H1 (cell line): ENCODE measurements around the gene RNF13. TPM values are rescaled to one million over a fixed set of nuclear protein-coding genes. Genes with fewer than 3 reads are reported as not detected.

Source experiments
- CTCF ChIA-PET: fragments of 300-600 bp; sonication (Branson Sonifier 250); formaldehyde crosslinking; loops from one replicate; lab custom pipeline; 2021; ENCODE audit not compliant: partially characterized antibody; lab: Charles Lee
- POLR2A ChIA-PET: fragments of 300-600 bp; sonication (Branson Sonifier 250); formaldehyde crosslinking; loops from one replicate; lab custom pipeline; 2021; ENCODE audit warnings: inconsistent platforms; ENCODE audit not compliant: partially characterized antibody; lab: Charles Lee
- DNase-seq, 2 experiments: peaks; one replicate each; pipeline versions ENCODE4 v3.0.0 to v3.0.0-alpha.2; 2010 to 2022; ENCODE audit warnings: low spot score in 2 of 2, low read depth in 1 of 2, mixed read lengths in 1 of 2
- FAIRE-seq: peaks from 2 replicates; lab custom pipeline; 2011; peaks lifted over from hg19 to GRCh38; lab: Jason Lieb, UNC
- H2AFZ ChIP-seq: 2 replicates; pipeline ENCODE4 v1.8.1; 2012; ENCODE audit warnings: low read length, inconsistent platforms
- H2AK5ac ChIP-seq: 2 replicates; pipeline ENCODE4 v1.6.1; 2013; ENCODE audit warnings: low read depth, low read length
- H2BK120ac ChIP-seq: replicated peaks from 2 replicates; pipeline ENCODE3; 2013; ENCODE audit warnings: low read depth, low read length, inconsistent platforms
- H2BK12ac ChIP-seq: 2 replicates; pipeline ENCODE4 v1.6.1; 2013; ENCODE audit warnings: low read depth, low read length
- H2BK15ac ChIP-seq: 2 replicates; pipeline ENCODE4 v1.6.1; 2013; ENCODE audit warnings: low read length
- H2BK20ac ChIP-seq: 2 replicates; pipeline ENCODE4 v1.6.1; 2013; ENCODE audit warnings: low read length
- H2BK5ac ChIP-seq: 2 replicates; pipeline ENCODE4 v1.6.1; 2013; ENCODE audit warnings: low read depth, low read length
- H3K14ac ChIP-seq: 2 replicates; pipeline ENCODE4 v1.6.1; 2013; ENCODE audit warnings: inconsistent platforms; ENCODE audit not compliant: insufficient read length
- H3K18ac ChIP-seq: 2 replicates; pipeline ENCODE4 v1.6.1; 2013; ENCODE audit warnings: low read length; ENCODE audit errors: extremely low read depth
- H3K23ac ChIP-seq: 2 replicates; pipeline ENCODE4 v1.6.1; 2013; ENCODE audit warnings: inconsistent platforms; ENCODE audit not compliant: insufficient read length
- H3K23me2 ChIP-seq: 2 replicates; pipeline ENCODE4 v1.6.1; 2013; ENCODE audit warnings: low read depth, low read length
- H3K27ac ChIP-seq: 2 replicates; pipeline ENCODE4 v1.6.1; 2011; ENCODE audit warnings: low read depth, low read length, inconsistent platforms
- H3K27me3 ChIP-seq, 4 experiments: replicated peaks in 1 of 4; 1 replicate in 1 of 4; 2 replicates in 3 of 4; pipeline versions ENCODE4 v1.6.1 to v1.8.1; 2011 to 2013; ENCODE audit warnings: low read length in 3 of 4, mild to moderate bottlenecking in 3 of 4, inconsistent platforms in 2 of 4, mixed read lengths in 2 of 4, moderate library complexity in 1 of 4; ENCODE audit not compliant: control insufficient read depth in 3 of 4, insufficient read depth in 3 of 4; ENCODE audit errors: extremely low read depth in 1 of 4
- H3K36me3 ChIP-seq, 4 experiments: 2 replicates each; pipeline versions ENCODE4 v1.6.1 to v1.8.1; 2011 to 2013; ENCODE audit warnings: mild to moderate bottlenecking in 4 of 4, low read length in 3 of 4, moderate library complexity in 2 of 4, control low read depth in 1 of 4, inconsistent platforms in 1 of 4; ENCODE audit not compliant: insufficient read depth in 4 of 4, control insufficient read depth in 2 of 4
- H3K4ac ChIP-seq: replicated peaks from 2 replicates; pipeline ENCODE3; 2013; ENCODE audit warnings: low read length, low read depth, mixed read lengths, inconsistent platforms; ENCODE audit not compliant: insufficient read length
- H3K4me1 ChIP-seq, 4 experiments: replicated peaks in 1 of 4; 1 replicate in 1 of 4; 2 replicates in 3 of 4; pipeline versions ENCODE4 v1.6.1 to v1.8.1; 2011 to 2013; ENCODE audit warnings: low read length in 3 of 4, inconsistent platforms in 2 of 4, mixed read lengths in 1 of 4; ENCODE audit not compliant: insufficient read depth in 4 of 4, control insufficient read depth in 3 of 4
- H3K4me2 ChIP-seq, 2 experiments: 2 replicates each; pipeline versions ENCODE4 v1.6.1 to v1.8.1; 2011 to 2013; ENCODE audit warnings: low read depth in 2 of 2, low read length in 2 of 2, control low read depth in 1 of 2, inconsistent platforms in 1 of 2, mild to moderate bottlenecking in 1 of 2; ENCODE audit not compliant: insufficient read depth in 1 of 2
- H3K4me3 ChIP-seq, 4 experiments: fragments of 200-600, 300-600 bp in 1 of 4; sonication (generic), shearing (Covaris generic), sonication (Bioruptor Twin) in 1 of 4; 2 replicates each; pipeline versions ENCODE4 v1.5.1 to v1.8.1; 2011 to 2016; ENCODE audit warnings: low read length in 4 of 4, low read depth in 3 of 4, control low read depth in 2 of 4, inconsistent platforms in 2 of 4, mild to moderate bottlenecking in 2 of 4, mixed read lengths in 1 of 4, moderate library complexity in 1 of 4; ENCODE audit not compliant: insufficient read depth in 2 of 4; ENCODE audit errors: extremely low read depth in 1 of 4
- H3K56ac ChIP-seq: replicated peaks from 2 replicates; pipeline ENCODE3; 2013; ENCODE audit warnings: low read depth, mild to moderate bottlenecking, mixed read lengths, low read length, inconsistent platforms; ENCODE audit not compliant: insufficient read length
- H3K79me1 ChIP-seq: 2 replicates; pipeline ENCODE4 v1.6.1; 2013; ENCODE audit warnings: low read depth, low read length, control low read depth
- H3K79me2 ChIP-seq, 2 experiments: 2 replicates each; pipeline versions ENCODE4 v1.6.1 to v1.8.1; 2012 to 2013; ENCODE audit warnings: low read length in 2 of 2, mild to moderate bottlenecking in 2 of 2, inconsistent platforms in 1 of 2; ENCODE audit not compliant: insufficient read depth in 2 of 2, control insufficient read depth in 1 of 2
- H3K9ac ChIP-seq, 4 experiments: replicated peaks in 1 of 4; 1 replicate in 1 of 4; 2 replicates in 3 of 4; pipeline versions ENCODE4 v1.6.1 to v1.8.1; 2011 to 2013; ENCODE audit warnings: low read depth in 3 of 4, low read length in 3 of 4, control low read depth in 2 of 4, mild to moderate bottlenecking in 2 of 4, moderate library complexity in 2 of 4, inconsistent platforms in 1 of 4; ENCODE audit errors: extremely low read depth in 1 of 4
- H3K9me3 ChIP-seq, 2 experiments: 2 replicates each; pipeline versions ENCODE4 v1.6.1 to v1.8.1; 2012 to 2013; ENCODE audit warnings: mild to moderate bottlenecking in 2 of 2, moderate library complexity in 2 of 2, control low read depth in 1 of 2, inconsistent platforms in 1 of 2, low read depth in 1 of 2, low read length in 1 of 2, mixed read lengths in 1 of 2; ENCODE audit not compliant: insufficient read depth in 2 of 2
- H4K20me1 ChIP-seq, 2 experiments: replicated peaks in 1 of 2; 2 replicates each; pipeline versions ENCODE3 to v1.8.1; 2011 to 2013; ENCODE audit warnings: inconsistent platforms in 2 of 2, low read length in 2 of 2, mild to moderate bottlenecking in 1 of 2; ENCODE audit not compliant: insufficient read depth in 2 of 2, control insufficient read depth in 1 of 2
- H4K5ac ChIP-seq: 2 replicates; pipeline ENCODE4 v1.6.1; 2013; ENCODE audit warnings: low read length, low read depth, mixed read lengths, inconsistent platforms; ENCODE audit not compliant: insufficient read length
- H4K8ac ChIP-seq: 2 replicates; pipeline ENCODE4 v1.8.0; 2013; ENCODE audit warnings: mild to moderate bottlenecking, moderate library complexity, low read length, inconsistent platforms; ENCODE audit not compliant: insufficient read depth; ENCODE audit errors: extremely low read depth
- H4K91ac ChIP-seq: replicated peaks from 2 replicates; pipeline ENCODE3; 2013; ENCODE audit warnings: low read length, mixed read lengths, inconsistent platforms; ENCODE audit not compliant: insufficient read length
- CTBP2 ChIP-seq: IDR thresholded peaks from 2 replicates; pipeline ENCODE4 v1.7.0; 2011; ENCODE audit warnings: borderline replicate concordance, mild to moderate bottlenecking, moderate library complexity, mixed read lengths, low read length; ENCODE audit not compliant: insufficient read depth, insufficient read length
- POLR2A ChIP-seq, 2 experiments: IDR thresholded peaks; 1 replicate in 1 of 2; 2 replicates in 1 of 2; pipeline ENCODE4 v1.6.1; 2011; ENCODE audit warnings: low read depth in 2 of 2, low read length in 2 of 2, mild to moderate bottlenecking in 2 of 2; ENCODE audit errors: control extremely low read depth in 1 of 2
- RNF2 ChIP-seq: fragments of 200-900, 300-1000 bp; sonication (generic); IDR thresholded peaks from 2 replicates; pipeline ENCODE4 v1.7.1; 2016; ENCODE audit warnings: borderline replicate concordance, low read depth, mild to moderate bottlenecking, antibody characterized with exemption, low read length; ENCODE audit not compliant: poor library complexity, severe bottlenecking; ENCODE audit errors: missing control alignments
- SP4 ChIP-seq: IDR thresholded peaks from 2 replicates; pipeline ENCODE4 v1.6.1; 2012; ENCODE audit warnings: low read length, inconsistent platforms
- TAF1 ChIP-seq: IDR thresholded peaks from 2 replicates; pipeline ENCODE4 v1.6.1; 2011; ENCODE audit warnings: mild to moderate bottlenecking, low read depth, low read length
- TBP ChIP-seq: IDR thresholded peaks from 2 replicates; pipeline ENCODE4 v1.6.1; 2011; ENCODE audit warnings: low read depth, low read length, improper control_type of control experiment
- WGBS, 2 experiments: shearing (Covaris generic) in 1 of 2; methylation state at CpG; one replicate each; pipeline versions ENCODE4 v1.1.6 to v1.1.7; 2013 to 2015; ENCODE audit warnings: low lambda C conversion rate in 2 of 2, mixed read lengths in 2 of 2, inconsistent platforms in 1 of 2, low coverage in 1 of 2, missing lambda C conversion rate in 1 of 2; ENCODE audit not compliant: insufficient replicate concordance in 2 of 2, insufficient coverage in 1 of 2, insufficient read length in 1 of 2; ENCODE audit errors: extremely low coverage in 1 of 2, missing lambda C conversion rate in 1 of 2; 5-methylcytosine and 5-hydroxymethylcytosine counted together
- polyA plus RNA-seq, 7 experiments: library from polyadenylated mRNA; depleted of rRNA in 3 of 7; stranded (reverse) in 5 of 7; unstranded in 2 of 7; fragments of >200 nt in 5 of 7; fragments of 200-250 nt in 2 of 7; gene quantifications; 1 replicate in 5 of 7; 2 replicates in 1 of 7; 4 replicates in 1 of 7; pipeline versions ENCODE4 v1.2.1 to v1.2.3, GENCODE V29; 2011 to 2013; ENCODE audit warnings: missing spikeins in 2 of 7, mixed read lengths in 2 of 7
- total RNA-seq: library from RNA; stranded (reverse); fragmentation: NEBNext Ultra II Directional; extraction: Animal tissue kit (Norgen Biotek cat#: 25700); gene quantifications from 2 replicates; pipeline ENCODE4 v1.2.1, GENCODE V29; 2021

The RNF13 gene
- total and polyA plus RNA-seq, 2 of the 8 experiments (the other 6 are each of a cell fraction or from before 2014, with no cell fraction given) = 19.4 to 35.4 TPM

DNA sequence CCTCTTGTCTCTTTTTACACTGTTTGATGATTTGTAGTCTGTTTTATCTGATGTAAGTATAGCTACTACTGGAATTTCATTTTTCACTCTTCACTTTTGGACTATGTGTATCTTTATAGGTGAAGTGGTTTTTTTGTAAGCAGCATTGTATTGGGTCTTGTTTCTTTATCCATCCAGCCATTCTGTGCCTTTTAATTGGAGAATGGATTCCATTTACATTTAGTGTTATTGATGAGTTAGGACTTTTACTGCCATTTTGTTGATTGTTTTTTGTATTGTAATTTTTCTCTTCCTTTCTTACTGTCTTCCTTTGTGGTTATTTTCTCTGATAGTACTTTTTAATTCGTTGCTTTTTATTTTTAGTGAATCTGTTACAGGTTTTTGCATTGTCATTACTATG lies 54.5 kb downstream of the RNF13 start:
- no peak overlapping the region for H3K4me2 ChIP-seq
- H3K79me1 ChIP-seq = peaks cover 3% of the 10 kb centered on the region; the same call in 1 of the 2 replicates
- ChIA-PET POLR2A (interaction anchor here (0.6 kb wide), 1 partner anchor 41 kb away, joined by 3 read pairs; no protein-coding TSS in a partner anchor), CTCF (interaction anchor here (1.5 kb wide), 1 partner anchor 12 kb away, joined by 4 read pairs; no protein-coding TSS in a partner anchor)
- no peak overlapping the region for H2AFZ ChIP-seq
- H4K5ac ChIP-seq = no peak overlapping the region
- no peak overlapping the region for H3K14ac ChIP-seq
- no peak overlapping the region for H3K9ac ChIP-seq
- no peak overlapping the region for H3K18ac ChIP-seq
- no peak overlapping the region for H3K23ac ChIP-seq
- no peak overlapping the region for H3K4ac ChIP-seq
- peaks cover 2 to 3% of the 10 kb centered on the region in 2 experiments; a peak in 1 of 4 replicates for H3K9me3 ChIP-seq
- H3K56ac ChIP-seq = no peak overlapping the region
- H3K27me3 ChIP-seq = no peaks in the 10 kb centered on the region
- no peak overlapping the region for H2BK5ac ChIP-seq
- peaks cover 0 to 7% (median 4%) of the 10 kb centered on the region in 4 experiments; a peak in 2 of 7 replicates for H3K4me1 ChIP-seq
- H3K4me3 ChIP-seq = no peak overlapping the region
- no peak overlapping the region for H2BK20ac ChIP-seq
- no peak overlapping the region for H3K27ac ChIP-seq
- WGBS, 2 experiments = 92% methylated on average over 1 of the region's 1 CpG; no CpG with 5 or more reads in 1 of the 2 experiments
- H4K20me1 ChIP-seq = no peaks in the 10 kb centered on the region
- H3K23me2 ChIP-seq = no peaks in the 10 kb centered on the region
- peaks cover 0 to 3% (median 0%) of the 10 kb centered on the region in 4 experiments; a peak in 2 of 8 replicates for H3K36me3 ChIP-seq
- H2BK15ac ChIP-seq = no peak overlapping the region
- no peak for FAIRE-seq
- DNase-seq = no peak
- H4K8ac ChIP-seq = no peak overlapping the region
- no peak overlapping the region for H2BK12ac ChIP-seq
- H2BK120ac ChIP-seq = no peak overlapping the region
- no peak overlapping the region for H2AK5ac ChIP-seq
- H4K91ac ChIP-seq = no peak overlapping the region
- peaks cover 0 to 9% of the 10 kb centered on the region in 2 experiments; a peak in 1 of 4 replicates for H3K79me2 ChIP-seq
- TF ChIP-seq CTBP2 (no peak), RNF2 (no peak), SP4 (no peak), TAF1 (no peak), TBP (no peak), POLR2A (IDR thresholded peaks at IDR 0.05; ENCODE audit: control extremely low read depth in 1 of 2, low read depth in 2 of 2, low read length in 2 of 2) (no peak)
